HUES48 (cell line): ENCODE data around the gene MC5R.
A peak's percentile ranks its signal among the peaks of the same experiment; 100 is the strongest.

ENCODE experiments used
- H3K27ac ChIP-seq: one replicate; pipeline ENCODE4 v1.7.0; 2013; ENCODE audit warnings: low read depth, low read length, inconsistent platforms
- H3K27me3 ChIP-seq: 2 replicates; pipeline ENCODE4 v1.6.1; 2013; ENCODE audit warnings: mild to moderate bottlenecking, low read length; ENCODE audit not compliant: control insufficient read depth, insufficient read depth
- H3K36me3 ChIP-seq: 2 replicates; pipeline ENCODE4 v1.6.1; 2013; ENCODE audit warnings: low read length; ENCODE audit not compliant: control insufficient read depth, insufficient read depth
- H3K4me1 ChIP-seq: 2 replicates; pipeline ENCODE4 v1.6.1; 2013; ENCODE audit warnings: mild to moderate bottlenecking, low read length; ENCODE audit not compliant: control insufficient read depth, insufficient read depth
- H3K4me3 ChIP-seq: 2 replicates; pipeline ENCODE4 v1.5.1; 2013; ENCODE audit warnings: mild to moderate bottlenecking, low read depth, low read length
- H3K9ac ChIP-seq: 2 replicates; pipeline ENCODE4 v1.6.1; 2013; ENCODE audit warnings: mild to moderate bottlenecking, low read depth, low read length, moderate library complexity
- H3K9me3 ChIP-seq: 2 replicates; pipeline ENCODE4 v1.6.1; 2013; ENCODE audit warnings: low read length; ENCODE audit not compliant: control insufficient read depth, insufficient read depth

The MC5R gene

GRCh38 chr18:13809043-13809430 lies 14.9 kb upstream of the MC5R start:
- Histone ChIP-seq H3K4me1 (peaks cover 47% of the 10 kb centered on the region), H3K9ac (peak overlapping the region; percentile 43), H3K27me3 (no peaks in the 10 kb centered on the region), H3K4me3 (0 out of 2 replicates have a peak overlapping the region, but pooled peaks have one; percentile 41), H3K27ac (peak overlapping the region; percentile 79), H3K36me3 (no peaks in the 10 kb centered on the region), H3K9me3 (no peaks in the 10 kb centered on the region)

- H3K4me1 ChIP-seq, result peaks cover 47% of the 10 kb centered on the region
- H3K27me3 ChIP-seq, result no peaks in the 10 kb centered on the region
- no peaks in the 10 kb centered on the region for H3K36me3 ChIP-seq
- 0 out of 2 replicates have a peak overlapping the region, but pooled peaks have one; percentile 43 for H3K9ac ChIP-seq
- peak overlapping the region; percentile 41; the same call in 1 of the 2 replicates for H3K4me3 ChIP-seq
- peak overlapping the region; percentile 79 for H3K27ac ChIP-seq
- no peaks in the 10 kb centered on the region for H3K9me3 ChIP-seq
Measured at GRCh38 chr18:13809531-13810255, 14.3 kb upstream of the MC5R start.

DNA sequence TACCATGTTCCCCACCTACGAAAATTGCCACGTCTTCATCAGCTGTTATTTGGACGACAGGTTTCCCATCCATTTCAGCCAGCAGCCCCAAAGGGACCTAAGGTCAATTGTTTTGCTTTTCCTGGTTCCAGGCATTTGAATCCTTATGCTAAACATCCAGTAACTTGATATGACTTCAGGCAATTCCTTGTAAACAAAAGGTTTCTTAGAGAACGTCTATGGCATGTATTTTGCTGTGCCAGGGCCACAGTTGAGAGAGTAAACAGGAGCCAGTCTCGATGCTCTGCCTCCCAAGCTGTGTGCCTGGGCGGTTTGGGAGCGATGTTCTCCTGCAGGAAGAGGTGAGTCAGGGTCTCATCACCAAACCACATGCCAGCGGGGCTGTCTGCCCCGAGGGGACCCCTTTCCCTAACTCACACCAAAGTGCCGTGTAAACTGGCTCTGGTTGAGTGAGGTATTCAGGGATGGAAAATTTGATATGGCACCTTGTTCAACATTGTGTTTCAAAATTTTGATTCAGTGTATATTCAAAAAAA lies 12.9 kb upstream of the MC5R start:
- Histone ChIP-seq H3K27ac (peak overlapping the region; percentile 14), H3K9ac (peak overlapping the region; percentile 9; the same call in 1 of the 2 replicates), H3K4me1 (peaks cover 47% of the 10 kb centered on the region), H3K27me3 (no peaks in the 10 kb centered on the region), H3K36me3 (no peaks in the 10 kb centered on the region), H3K4me3 (no peak overlapping the region), H3K9me3 (no peaks in the 10 kb centered on the region)

- Histone ChIP-seq H3K36me3 (no peaks in the 10 kb centered on the region), H3K9me3 (no peaks in the 10 kb centered on the region), H3K27me3 (no peaks in the 10 kb centered on the region), H3K4me1 (peaks cover 47% of the 10 kb centered on the region), H3K9ac (no peak overlapping the region), H3K27ac (no peak overlapping the region), H3K4me3 (no peak overlapping the region)
Measured at GRCh38 chr18:13811993-13812392, 12.0 kb upstream of the MC5R start.

DNA sequence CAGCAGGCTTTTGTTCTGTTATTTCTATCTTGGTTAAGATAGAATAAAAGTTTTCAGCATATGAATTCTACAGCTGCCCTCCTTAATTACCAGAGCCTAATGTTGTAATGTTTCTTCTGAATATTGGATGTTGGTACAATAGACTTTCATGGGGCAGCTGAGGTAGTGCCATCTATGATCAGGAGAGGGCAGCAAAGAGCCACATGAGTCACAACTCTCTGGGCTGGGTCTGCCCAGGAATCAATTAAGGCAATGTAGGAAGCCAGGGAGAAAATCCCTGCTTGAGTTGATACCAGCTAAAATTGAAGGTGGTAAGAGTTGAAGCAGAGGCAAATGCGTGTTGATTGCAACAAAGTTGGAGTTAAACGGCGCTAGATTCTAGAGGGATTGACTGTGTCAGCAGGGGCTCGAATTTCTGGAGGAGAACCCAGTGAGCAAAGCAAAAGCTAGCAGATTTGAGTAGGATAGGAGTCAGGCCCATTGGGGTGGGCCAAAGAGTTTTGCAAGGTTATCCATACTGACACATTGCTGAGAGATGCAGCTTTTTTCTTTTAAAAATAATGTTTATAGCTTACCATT lies 10.6 kb upstream of the MC5R start:
- Histone ChIP-seq H3K9me3 (no peaks in the 10 kb centered on the region), H3K27ac (no peak overlapping the region), H3K4me3 (no peak overlapping the region), H3K27me3 (no peaks in the 10 kb centered on the region), H3K9ac (no peak overlapping the region), H3K4me1 (peaks cover 39% of the 10 kb centered on the region), H3K36me3 (no peaks in the 10 kb centered on the region)

DNA sequence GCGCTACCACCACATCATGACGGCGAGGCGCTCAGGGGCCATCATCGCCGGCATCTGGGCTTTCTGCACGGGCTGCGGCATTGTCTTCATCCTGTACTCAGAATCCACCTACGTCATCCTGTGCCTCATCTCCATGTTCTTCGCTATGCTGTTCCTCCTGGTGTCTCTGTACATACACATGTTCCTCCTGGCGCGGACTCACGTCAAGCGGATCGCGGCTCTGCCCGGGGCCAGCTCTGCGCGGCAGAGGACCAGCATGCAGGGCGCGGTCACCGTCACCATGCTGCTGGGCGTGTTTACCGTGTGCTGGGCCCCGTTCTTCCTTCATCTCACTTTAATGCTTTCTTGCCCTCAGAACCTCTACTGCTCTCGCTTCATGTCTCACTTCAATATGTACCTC lies 2.3 kb downstream of the MC5R start:
- Histone ChIP-seq H3K27ac (no peak overlapping the region), H3K27me3 (peaks cover 13% of the 10 kb centered on the region), H3K4me3 (no peak overlapping the region), H3K4me1 (no peaks in the 10 kb centered on the region), H3K36me3 (no peaks in the 10 kb centered on the region), H3K9ac (no peak overlapping the region), H3K9me3 (no peaks in the 10 kb centered on the region)

- H3K4me3 ChIP-seq, result no peak overlapping the region
- no peak overlapping the region for H3K9ac ChIP-seq
- H3K4me1 ChIP-seq, result 0 out of 2 replicates have a peak, but pooled peaks cover 6% of the 10 kb centered on the region
- H3K27me3 ChIP-seq, result no peaks in the 10 kb centered on the region
- no peak overlapping the region for H3K27ac ChIP-seq
- H3K9me3 ChIP-seq, result no peaks in the 10 kb centered on the region
- no peaks in the 10 kb centered on the region for H3K36me3 ChIP-seq
Measured at GRCh38 chr18:13831864-13832508, 8.0 kb downstream of the MC5R start.

DNA sequence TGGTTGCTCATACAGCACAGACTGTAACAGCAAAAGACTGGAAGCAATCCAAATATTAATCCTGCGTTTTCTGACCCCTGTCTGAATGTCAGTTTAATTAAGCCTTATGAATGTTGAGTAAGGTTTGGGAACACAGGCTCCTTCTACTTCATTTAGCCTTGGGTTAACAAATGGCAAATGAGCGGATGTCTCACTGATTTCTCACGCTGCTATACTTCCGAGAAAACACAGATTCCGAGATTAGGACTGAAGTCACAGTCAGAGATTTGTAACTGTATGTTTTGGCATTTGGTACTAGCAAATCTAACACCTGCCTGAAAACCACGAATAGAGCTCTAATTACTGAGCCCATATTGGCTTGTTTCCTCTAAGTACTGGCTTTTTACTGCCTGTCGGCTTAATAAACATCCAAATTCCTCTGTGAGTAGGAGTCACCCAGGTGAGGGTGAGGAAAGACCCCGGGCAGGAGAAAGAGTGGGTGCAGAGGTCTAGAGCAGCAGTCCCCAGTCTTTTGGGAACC lies 10.6 kb downstream of the MC5R start:
- H3K27ac ChIP-seq, result no peak overlapping the region
- H3K9me3 ChIP-seq, result no peaks in the 10 kb centered on the region
- no peak overlapping the region for H3K9ac ChIP-seq
- no peaks in the 10 kb centered on the region for H3K27me3 ChIP-seq
- 0 out of 2 replicates have a peak, but pooled peaks cover 6% of the 10 kb centered on the region for H3K4me1 ChIP-seq
- no peaks in the 10 kb centered on the region for H3K36me3 ChIP-seq
- H3K4me3 ChIP-seq, result no peak overlapping the region

DNA sequence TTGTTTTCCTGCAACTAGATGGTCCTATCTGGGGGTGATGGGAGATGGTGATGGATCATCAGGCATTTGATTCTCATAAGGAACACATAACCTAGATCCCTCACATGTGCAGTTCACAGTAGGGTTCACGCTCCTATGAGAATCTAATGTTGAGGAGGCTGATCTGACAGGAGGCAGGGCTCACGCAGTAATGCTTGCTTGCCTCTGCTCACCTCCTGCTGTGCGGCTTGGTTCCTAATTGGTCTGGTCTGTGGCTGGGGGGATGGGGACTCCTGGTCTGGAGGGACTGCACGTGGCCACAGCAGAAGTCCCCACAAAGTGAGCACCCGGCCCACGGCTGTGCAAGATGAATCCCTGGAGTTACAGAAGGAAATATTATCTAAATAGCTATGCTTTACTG lies 11.3 kb downstream of the MC5R start:
- Histone ChIP-seq H3K4me3 (no peak overlapping the region), H3K4me1 (0 out of 2 replicates have a peak, but pooled peaks cover 6% of the 10 kb centered on the region), H3K36me3 (no peaks in the 10 kb centered on the region), H3K27me3 (no peaks in the 10 kb centered on the region), H3K9ac (no peak overlapping the region), H3K9me3 (no peaks in the 10 kb centered on the region), H3K27ac (no peak overlapping the region)

GRCh38 chr18:13836559-13836958 lies 12.6 kb downstream of the MC5R start:
- Histone ChIP-seq H3K27ac (no peak overlapping the region), H3K27me3 (no peaks in the 10 kb centered on the region), H3K36me3 (no peaks in the 10 kb centered on the region), H3K9me3 (no peaks in the 10 kb centered on the region), H3K9ac (no peak overlapping the region), H3K4me1 (0 out of 2 replicates have a peak, but pooled peaks cover 6% of the 10 kb centered on the region), H3K4me3 (no peak overlapping the region)
